ENCODE measurements around the gene GRN.

DNA sequence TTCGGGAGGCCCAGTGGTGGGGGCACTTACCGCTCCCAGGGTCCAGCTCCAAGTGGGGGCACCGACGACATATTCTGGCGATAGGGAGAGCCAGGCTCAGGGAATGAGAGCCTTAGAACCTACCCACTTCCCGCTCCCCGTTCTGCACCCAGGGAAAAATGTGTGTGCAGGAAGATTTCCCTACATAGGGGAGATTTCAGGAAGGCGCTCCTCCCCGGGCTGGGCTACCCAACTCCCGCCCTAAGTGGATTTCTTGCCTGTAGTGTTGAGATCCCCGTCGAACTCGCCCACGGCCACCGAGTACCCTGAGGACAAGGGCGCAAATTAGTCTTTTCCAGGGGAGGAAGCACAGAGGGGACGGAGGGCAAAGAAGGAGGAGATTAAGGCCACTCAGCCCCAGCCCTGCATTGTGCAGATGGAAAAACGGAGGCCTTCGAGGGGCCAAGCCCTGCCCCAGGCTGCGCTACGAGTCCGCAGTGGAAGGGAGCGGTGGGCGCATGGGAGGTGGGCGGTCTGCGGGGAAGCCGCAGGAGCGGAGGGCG is 39.2 kb downstream of the GRN start:
- TF ChIP-seq ELF1 (IDR thresholded peaks at IDR 0.05; ENCODE audit: borderline replicate concordance, low read depth) (no peak), TCF7L2 (IDR thresholded peaks at IDR 0.05; ENCODE audit: borderline replicate concordance, extremely low read depth, insufficient read depth, insufficient read length) (no peak), RAD21 (IDR thresholded peaks at IDR 0.05; ENCODE audit: low read depth) (no peak), EZH2 (IDR thresholded peaks at IDR 0.05) (no peak), CEBPB (IDR thresholded peaks at IDR 0.05; ENCODE audit: low read depth) (no peak), POLR2AphosphoS5 (IDR thresholded peaks at IDR 0.05; ENCODE audit: low read depth, low read length) (no peak)
- TF ChIP-seq, protein P1, sequence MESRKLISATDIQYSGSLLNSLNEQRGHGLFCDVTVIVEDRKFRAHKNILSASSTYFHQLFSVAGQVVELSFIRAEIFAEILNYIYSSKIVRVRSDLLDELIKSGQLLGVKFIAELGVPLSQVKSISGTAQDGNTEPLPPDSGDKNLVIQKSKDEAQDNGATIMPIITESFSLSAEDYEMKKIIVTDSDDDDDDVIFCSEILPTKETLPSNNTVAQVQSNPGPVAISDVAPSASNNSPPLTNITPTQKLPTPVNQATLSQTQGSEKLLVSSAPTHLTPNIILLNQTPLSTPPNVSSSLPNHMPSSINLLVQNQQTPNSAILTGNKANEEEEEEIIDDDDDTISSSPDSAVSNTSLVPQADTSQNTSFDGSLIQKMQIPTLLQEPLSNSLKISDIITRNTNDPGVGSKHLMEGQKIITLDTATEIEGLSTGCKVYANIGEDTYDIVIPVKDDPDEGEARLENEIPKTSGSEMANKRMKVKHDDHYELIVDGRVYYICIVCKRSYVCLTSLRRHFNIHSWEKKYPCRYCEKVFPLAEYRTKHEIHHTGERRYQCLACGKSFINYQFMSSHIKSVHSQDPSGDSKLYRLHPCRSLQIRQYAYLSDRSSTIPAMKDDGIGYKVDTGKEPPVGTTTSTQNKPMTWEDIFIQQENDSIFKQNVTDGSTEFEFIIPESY (IDR thresholded peaks at IDR 0.05; ENCODE audit: extremely low read depth, insufficient replicate concordance, low read length): no peak
- TF ChIP-seq, protein P2, sequence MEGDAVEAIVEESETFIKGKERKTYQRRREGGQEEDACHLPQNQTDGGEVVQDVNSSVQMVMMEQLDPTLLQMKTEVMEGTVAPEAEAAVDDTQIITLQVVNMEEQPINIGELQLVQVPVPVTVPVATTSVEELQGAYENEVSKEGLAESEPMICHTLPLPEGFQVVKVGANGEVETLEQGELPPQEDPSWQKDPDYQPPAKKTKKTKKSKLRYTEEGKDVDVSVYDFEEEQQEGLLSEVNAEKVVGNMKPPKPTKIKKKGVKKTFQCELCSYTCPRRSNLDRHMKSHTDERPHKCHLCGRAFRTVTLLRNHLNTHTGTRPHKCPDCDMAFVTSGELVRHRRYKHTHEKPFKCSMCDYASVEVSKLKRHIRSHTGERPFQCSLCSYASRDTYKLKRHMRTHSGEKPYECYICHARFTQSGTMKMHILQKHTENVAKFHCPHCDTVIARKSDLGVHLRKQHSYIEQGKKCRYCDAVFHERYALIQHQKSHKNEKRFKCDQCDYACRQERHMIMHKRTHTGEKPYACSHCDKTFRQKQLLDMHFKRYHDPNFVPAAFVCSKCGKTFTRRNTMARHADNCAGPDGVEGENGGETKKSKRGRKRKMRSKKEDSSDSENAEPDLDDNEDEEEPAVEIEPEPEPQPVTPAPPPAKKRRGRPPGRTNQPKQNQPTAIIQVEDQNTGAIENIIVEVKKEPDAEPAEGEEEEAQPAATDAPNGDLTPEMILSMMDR (IDR thresholded peaks at IDR 0.05 in 2 of 3, conservative IDR thresholded peaks at IDR 0.05 in 1 of 3; ENCODE audit: borderline replicate concordance in 1 of 3, insufficient read depth in 1 of 3, low read depth in 2 of 3, low read length in 2 of 3): no peak
- TF ChIP-seq, protein P3, sequence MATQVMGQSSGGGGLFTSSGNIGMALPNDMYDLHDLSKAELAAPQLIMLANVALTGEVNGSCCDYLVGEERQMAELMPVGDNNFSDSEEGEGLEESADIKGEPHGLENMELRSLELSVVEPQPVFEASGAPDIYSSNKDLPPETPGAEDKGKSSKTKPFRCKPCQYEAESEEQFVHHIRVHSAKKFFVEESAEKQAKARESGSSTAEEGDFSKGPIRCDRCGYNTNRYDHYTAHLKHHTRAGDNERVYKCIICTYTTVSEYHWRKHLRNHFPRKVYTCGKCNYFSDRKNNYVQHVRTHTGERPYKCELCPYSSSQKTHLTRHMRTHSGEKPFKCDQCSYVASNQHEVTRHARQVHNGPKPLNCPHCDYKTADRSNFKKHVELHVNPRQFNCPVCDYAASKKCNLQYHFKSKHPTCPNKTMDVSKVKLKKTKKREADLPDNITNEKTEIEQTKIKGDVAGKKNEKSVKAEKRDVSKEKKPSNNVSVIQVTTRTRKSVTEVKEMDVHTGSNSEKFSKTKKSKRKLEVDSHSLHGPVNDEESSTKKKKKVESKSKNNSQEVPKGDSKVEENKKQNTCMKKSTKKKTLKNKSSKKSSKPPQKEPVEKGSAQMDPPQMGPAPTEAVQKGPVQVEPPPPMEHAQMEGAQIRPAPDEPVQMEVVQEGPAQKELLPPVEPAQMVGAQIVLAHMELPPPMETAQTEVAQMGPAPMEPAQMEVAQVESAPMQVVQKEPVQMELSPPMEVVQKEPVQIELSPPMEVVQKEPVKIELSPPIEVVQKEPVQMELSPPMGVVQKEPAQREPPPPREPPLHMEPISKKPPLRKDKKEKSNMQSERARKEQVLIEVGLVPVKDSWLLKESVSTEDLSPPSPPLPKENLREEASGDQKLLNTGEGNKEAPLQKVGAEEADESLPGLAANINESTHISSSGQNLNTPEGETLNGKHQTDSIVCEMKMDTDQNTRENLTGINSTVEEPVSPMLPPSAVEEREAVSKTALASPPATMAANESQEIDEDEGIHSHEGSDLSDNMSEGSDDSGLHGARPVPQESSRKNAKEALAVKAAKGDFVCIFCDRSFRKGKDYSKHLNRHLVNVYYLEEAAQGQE (IDR thresholded peaks at IDR 0.05; ENCODE audit: low read depth): no peak

All from HCT116 (cell line).